G401.6 (cell line): ENCODE measurements around the gene ALDH1L2.

Experiments
- FAIRE-seq: peaks from 2 replicates; lab custom pipeline; 2012; peaks lifted over from hg19 to GRCh38; lab: Jason Lieb, UNC

The ALDH1L2 gene

DNA sequence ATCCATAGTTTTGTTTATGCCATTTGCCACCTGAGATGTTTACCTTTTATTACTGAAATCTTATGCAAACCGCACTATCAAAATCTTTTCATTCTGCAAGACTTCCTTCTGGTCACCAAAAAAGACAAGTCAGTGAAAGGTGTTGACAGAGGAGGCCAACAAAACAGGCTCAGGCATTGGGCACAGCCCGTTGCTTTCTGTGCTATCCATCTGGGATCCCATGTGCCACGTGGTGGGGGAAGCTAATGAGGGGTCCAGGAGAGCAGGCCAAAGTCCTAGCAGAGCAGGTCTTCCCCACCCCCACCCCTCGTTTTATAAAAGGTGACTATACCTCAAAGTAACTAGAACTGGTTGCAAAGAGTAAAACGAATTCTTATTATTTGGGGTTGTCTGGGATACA lies 1.2 kb downstream of the ALDH1L2 start:
- no peak for FAIRE-seq

GRCh38 chr12:105078712-105079570 lies 5.3 kb downstream of the ALDH1L2 start:
- no peak for FAIRE-seq

- no peak for FAIRE-seq
These were observed 6.8 kb downstream of the ALDH1L2 start for GRCh38 chr12:105077435-105077834.

DNA sequence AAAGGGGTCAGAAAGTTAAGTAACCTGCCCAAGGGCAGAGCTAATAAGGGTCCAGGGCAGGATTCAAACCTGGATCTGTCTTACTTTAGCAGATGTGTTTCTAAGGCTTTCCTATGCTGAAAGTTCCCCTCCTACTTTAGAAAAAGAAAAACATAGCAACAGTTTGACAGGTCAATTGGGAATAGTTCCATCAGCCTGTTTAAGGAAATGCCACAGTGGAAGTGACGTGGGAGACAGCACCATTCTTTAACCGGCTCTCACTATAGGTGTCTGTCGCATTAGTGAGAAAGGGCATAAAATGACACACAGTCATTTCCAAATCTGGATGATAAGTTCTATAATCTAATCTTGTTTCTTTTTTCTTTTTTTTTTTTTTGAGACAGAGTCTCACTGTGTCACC lies 7.3 kb downstream of the ALDH1L2 start:
- FAIRE-seq: no peak

DNA sequence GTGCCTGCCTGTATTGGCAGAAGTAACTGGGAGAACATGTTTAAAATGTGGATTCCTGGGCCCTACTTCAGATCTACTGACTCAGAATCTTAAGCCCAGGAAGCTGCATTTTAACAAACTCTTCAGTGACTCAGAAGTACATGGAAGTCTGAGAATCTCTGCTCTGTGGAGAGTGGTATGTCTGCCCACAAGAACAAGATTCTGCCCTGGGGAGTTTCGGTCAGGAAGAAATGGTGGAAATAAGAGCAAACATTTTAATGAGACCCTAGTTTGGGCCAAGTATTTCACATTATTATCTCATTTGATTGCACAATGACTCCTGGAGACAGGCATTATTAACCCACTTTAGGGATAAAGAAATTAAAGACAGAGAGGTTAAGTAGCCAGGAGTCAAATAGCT lies 8.2 kb downstream of the ALDH1L2 start:
- no peak for FAIRE-seq

- no peak for FAIRE-seq
These were observed 11.3 kb downstream of the ALDH1L2 start for GRCh38 chr12:105072888-105073488.

GRCh38 chr12:105071981-105072380 lies 12.3 kb downstream of the ALDH1L2 start:
- FAIRE-seq: peak; percentile 91

- no peak for FAIRE-seq
These were observed 14.1 kb downstream of the ALDH1L2 start for GRCh38 chr12:105069936-105070702.

DNA sequence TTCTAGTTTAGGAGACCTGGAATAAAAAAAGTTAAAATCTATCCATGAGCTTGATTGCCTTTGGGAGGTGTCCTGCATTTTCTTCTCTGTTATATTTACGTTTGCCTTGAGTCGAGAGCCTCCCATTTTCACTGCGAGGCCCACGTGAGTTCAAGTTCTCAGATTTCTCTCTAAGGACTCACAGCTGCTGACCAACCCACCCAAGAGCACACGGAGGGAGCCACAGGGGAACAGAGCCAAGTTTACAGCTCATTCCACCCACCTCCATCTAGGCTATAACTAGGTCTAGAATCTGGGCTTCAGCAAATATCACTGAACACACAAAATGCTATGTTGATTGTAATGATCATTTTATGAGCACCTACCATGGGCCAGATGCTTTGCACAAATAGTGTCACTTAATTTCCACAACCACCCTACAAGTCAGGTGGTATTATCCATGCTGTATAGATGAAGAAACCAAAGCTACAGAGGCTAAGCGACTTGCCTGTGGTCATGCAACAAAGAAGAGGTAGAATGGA lies 16.7 kb downstream of the ALDH1L2 start:
- no peak for FAIRE-seq

DNA sequence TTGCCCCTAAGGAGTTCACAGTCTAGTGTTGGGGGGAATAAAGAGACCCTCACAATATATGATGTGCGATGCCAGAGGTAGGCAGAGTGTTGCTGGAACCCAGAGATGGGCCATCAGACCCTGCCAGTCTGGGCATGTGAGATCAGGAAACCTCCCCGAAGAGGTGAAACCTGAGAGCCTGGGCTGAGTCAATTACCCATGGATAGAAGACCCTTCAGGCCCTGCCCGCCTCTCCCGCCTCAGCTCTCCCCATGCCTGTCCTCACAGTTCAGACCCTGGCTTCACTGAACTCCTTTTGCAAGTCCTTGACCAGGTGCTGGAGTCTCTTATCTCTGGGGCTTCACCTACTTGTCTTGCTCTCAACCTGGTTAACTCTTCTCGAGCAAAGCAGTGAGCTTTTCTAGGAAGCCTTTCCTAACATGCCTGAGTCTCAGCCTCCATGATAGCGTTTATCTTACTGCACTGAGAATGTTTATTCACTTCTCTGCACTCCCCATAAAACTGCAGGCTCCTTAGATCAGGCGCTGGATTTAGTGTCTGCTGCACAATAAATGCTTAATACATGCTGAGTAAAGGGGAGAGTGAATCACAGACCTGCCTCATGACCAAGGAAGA lies 19.6 kb downstream of the ALDH1L2 start:
- FAIRE-seq: no peak

- no peak for FAIRE-seq
These were observed 23.4 kb downstream of the ALDH1L2 start for GRCh38 chr12:105060715-105061378.

DNA sequence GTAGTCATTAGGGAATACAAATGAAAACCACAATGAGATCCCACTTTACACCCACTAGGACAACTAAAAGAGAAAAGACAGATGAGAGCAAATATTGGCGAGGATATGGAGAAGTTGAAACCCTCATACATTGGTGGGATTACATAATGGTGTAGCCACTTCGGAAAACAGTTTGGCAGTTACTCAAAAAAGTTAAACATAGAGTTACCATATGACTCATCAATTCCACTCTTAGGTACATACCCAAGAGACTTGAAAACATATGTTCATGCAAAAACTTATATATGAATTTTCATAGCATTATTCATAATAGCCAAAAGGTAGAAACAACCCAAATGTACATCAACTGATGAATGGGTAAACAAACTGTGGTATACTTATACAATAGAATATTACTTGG lies 27.1 kb downstream of the ALDH1L2 start:
- FAIRE-seq: no peak

GRCh38 chr12:105053116-105053572 lies 31.1 kb downstream of the ALDH1L2 start:
- FAIRE-seq: peak; percentile 95

DNA sequence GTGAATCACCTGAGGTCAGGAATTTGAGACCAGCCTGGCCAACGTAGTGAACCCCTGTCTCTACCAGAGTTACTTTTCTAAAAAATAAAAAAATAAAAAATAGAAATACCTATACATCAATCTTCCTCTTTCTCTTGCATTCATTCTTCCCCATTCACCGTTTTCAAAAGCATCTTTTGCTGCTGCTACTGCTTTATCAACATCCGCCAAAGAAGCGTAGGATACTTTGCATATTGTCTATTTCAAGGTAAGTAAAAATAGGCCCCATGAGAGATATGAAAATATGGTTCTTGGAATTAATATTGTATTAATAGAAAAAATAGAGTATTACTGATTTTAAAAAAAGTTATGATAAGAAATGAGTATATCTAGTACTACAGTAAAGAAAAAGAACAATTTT lies 32.3 kb downstream of the ALDH1L2 start:
- no peak for FAIRE-seq

DNA sequence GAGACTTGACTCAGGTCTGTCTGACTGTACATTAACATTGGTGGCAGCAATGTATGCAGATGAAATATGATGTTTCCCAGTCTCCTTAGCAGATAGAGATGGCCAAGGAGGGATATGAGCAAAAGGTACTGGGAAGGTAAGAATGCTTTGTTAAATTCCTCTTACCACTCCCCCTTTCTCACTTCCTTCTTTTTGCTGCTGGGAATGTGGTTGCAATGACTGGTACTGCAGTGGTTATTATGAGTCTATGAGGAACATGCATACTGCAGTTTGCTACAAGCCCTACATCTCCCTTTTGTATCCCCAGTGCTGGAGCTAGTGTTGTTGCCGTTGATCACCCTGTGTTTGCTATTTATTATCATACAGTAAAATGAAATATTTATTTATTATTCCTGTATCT lies 35.9 kb downstream of the ALDH1L2 start:
- no peak for FAIRE-seq

DNA sequence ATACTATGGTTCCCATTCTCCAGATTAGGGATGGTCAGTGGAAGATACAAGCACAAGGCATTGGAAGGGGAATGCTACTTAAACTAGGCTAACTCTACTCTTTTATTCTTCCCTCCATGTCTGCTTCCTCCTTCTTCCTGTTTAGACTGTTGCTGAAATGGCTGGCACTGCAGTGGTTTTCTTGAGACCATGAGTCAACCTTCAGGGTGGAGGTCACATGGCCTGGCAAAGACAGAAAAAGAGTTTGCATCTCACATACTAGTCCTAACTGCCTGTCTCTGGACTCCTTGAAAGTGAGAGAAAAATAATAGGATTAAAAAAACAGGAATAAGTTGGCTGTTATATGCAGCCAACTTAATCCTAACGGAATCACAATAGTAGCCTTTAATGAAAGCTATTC lies 37.0 kb downstream of the ALDH1L2 start:
- no peak for FAIRE-seq

GRCh38 chr12:105041186-105041585 lies 43.1 kb downstream of the ALDH1L2 start:
- FAIRE-seq: no peak

DNA sequence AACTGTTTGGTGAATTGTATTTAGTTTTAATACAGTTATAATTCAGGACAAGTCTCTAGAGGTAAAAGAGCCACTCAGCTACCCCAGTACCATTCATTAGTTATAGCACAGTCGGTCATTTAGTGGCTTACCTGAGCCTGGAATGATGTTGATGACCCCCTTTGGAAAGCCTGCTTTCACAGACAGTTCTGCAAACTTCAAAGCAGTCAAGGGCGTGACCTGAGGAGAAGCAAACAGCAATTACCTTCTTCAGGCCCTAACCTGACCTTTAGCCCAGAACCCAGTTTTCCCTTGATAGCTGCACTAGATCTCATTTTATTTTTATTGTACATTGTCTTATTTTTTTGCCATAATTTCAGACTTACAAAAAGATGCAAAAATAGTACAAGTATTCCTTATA lies 43.8 kb downstream of the ALDH1L2 start:
- no peak for FAIRE-seq

GRCh38 chr12:105036937-105037649 lies 47.2 kb downstream of the ALDH1L2 start:
- FAIRE-seq: no peak

DNA sequence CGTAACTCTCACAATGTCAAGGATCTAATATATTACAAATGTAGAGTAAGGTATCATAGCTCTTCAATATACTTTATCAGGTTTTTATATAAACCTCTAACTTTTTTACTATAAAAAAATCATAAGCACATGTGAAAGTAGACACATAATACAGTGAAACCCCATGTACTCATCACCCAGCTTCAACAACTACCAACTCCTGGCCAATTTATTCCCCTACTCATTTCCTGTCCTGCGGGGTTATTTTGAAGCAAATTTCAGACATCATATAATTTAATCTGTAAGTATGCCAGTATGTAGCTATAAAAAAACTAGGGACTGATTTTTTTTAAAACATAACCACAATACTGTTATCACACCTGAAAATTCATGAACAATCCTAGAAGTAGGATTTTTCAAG lies 50.4 kb downstream of the ALDH1L2 start:
- no peak for FAIRE-seq

- no peak for FAIRE-seq
These were observed 51.4 kb downstream of the ALDH1L2 start for GRCh38 chr12:105032703-105033357.
